SW 1271 (cell line): ENCODE data around the gene POR.
"Not testable (repeated sequence)": the region's sequence is repeated elsewhere in the genome, so short reads cannot be mapped to it uniquely, and the experiment has no call there.

ENCODE experiments used
- DNase-seq, 2 experiments: peaks; one replicate each; lab custom pipeline; 2025; lab: John Stamatoyannopoulos, UW

POR gene

GRCh38 chr7:76023002-76023401 is 108.0 kb downstream of the POR start:
- DNase-seq, result no peak

DNA sequence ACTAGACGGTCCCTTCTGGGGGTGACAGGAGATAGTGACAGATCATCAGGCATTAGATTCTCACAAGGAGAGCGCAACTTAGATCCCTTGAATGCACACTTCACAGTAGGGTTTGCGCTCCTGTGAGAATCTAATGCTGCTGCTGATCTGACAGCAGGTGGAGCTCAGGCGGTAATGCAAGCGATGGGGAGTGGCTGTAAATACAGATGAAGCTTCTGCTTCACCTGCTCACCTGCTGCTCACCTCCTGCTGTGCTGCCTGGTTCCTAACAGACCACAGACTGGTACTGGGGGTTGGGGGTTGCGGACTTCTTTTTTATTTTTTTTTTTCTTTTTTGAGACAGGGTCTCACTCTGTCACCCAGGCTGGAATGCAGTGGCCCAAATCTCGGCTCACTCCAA is 114.7 kb downstream of the POR start:
- DNase-seq, result not testable (repeated sequence)

GRCh38 chr7:76031964-76032363 is 117.0 kb downstream of the POR start:
- DNase-seq, result no peak
